Ovary (tissue), 1 donor: ENCODE measurements around the gene AFAP1.

Experiments
- EP300 ChIP-seq: sonication (generic); formaldehyde crosslinking; IDR thresholded peaks from one replicate; pipeline ENCODE4 v1.6.1; 2017; ENCODE audit warnings: antibody characterized with exemption
- POLR2A ChIP-seq: fragments of 450-650 bp; IDR thresholded peaks from one replicate; pipeline ENCODE4 v1.6.1; 2017; ENCODE audit warnings: antibody characterized with exemption, mild to moderate bottlenecking, moderate library complexity

- no peak for TF ChIP-seq EP300
- TF ChIP-seq POLR2A: no peak
These were observed 131.5 kb downstream of the AFAP1 start for GRCh38 chr4:7808181-7808580.
